ENCODE results near the gene PCK1.

The PCK1 gene

GRCh38 chr20:57559658-57560553 is 1.0 kb upstream of the PCK1 start:
- DNase-seq (ENCODE audit: low read depth in 2 of 2) = no peak

GRCh38 chr20:57561356-57562279 is 708 bp downstream of the PCK1 start:
- DNase-seq (ENCODE audit: low read depth in 2 of 2) = no peak

- DNase-seq (ENCODE audit: low read depth in 2 of 2) = no peak
These were observed 1.9 kb downstream of the PCK1 start for GRCh38 chr20:57562541-57563465.

DNA sequence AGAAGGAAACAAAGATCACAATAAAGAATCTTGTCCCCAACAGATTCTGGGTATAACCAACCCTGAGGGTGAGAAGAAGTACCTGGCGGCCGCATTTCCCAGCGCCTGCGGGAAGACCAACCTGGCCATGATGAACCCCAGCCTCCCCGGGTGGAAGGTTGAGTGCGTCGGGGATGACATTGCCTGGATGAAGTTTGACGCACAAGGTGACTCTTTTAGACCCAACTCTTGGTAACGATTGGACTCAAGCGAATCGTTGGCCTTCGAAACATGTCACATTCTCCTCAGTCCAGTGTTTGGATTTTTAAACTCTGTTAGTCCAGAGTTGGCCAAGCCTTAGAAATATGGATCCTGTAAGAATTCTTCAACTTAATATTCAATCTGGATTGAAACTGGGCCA is 2.6 kb downstream of the PCK1 start:
- no peak for DNase-seq (ENCODE audit: low read depth in 2 of 2)

- DNase-seq (ENCODE audit: low read depth in 2 of 2) = no peak
These were observed 3.4 kb downstream of the PCK1 start for GRCh38 chr20:57564180-57564802.

GRCh38 chr20:57564951-57565642 is 4.2 kb downstream of the PCK1 start:
- no peak for DNase-seq (ENCODE audit: low read depth in 2 of 2)

DNA sequence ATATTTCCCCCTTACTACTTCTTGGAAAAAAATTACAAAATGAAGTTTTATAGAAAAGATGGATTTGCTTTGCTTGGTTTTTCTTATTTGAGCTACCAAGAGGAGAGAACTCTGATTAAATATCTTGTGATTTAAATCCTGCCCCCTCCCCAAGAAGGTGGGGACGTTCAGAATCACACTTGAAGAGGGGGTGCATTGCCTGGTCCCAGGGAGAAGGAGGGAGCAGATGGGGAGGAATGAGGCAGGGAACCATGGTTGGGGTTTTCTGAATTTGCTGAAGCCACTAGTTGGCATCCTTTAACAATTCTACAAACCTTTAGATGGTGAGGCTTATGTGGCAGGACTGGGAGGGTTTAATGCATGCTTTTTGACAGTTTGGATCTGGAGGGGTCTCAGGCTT is 5.5 kb downstream of the PCK1 start:
- DNase-seq (ENCODE audit: low read depth in 2 of 2) = no peak

- no peak for DNase-seq (ENCODE audit: low read depth in 2 of 2)
These were observed 6.0 kb downstream of the PCK1 start for GRCh38 chr20:57566803-57567459.

- no peak for DNase-seq (ENCODE audit: low read depth in 2 of 2)
These were observed 6.7 kb downstream of the PCK1 start for GRCh38 chr20:57567471-57568079.

DNA sequence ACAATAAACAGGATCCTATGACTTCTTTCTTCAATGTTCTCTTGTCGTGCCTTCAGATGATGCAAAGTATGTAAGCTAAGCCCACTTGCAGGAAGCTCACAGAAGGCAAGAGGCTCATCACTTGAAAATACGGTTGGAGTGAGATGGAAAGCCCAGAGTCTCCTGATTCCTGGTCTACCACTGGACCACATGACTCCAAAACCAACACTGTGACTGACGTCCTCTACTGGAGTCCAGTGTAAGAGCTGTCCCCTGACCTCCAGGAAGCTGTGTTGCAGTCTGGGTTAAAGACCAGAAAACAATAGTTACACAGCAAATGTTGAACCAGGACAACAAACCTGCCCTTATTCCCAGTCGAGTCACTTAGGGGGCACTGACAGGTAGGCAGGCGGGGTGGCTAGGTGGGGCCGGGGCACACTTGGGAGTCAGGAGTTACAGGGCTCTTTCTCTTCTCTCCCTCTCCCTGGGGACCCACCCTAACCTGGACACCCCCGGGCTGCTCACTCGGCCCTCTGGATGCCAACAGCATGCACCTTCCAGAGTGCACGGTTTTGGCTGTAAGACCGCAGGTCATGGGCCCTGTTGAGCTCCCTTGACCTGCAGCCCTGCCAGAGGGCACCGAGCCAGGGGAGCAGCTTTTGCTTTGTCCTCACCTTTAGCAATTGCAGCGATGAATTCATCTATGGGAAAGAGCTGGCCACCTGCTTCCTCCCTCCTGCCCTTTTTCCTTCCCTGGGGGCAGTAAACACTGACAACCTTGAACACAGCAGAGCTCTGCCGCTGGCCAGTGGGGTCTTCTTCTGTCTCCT is 7.4 kb downstream of the PCK1 start:
- DNase-seq (ENCODE audit: low read depth in 2 of 2) = no peak

- no peak for DNase-seq (ENCODE audit: low read depth in 2 of 2)
These were observed 8.1 kb downstream of the PCK1 start for GRCh38 chr20:57568960-57569359.

- no peak for DNase-seq (ENCODE audit: low read depth in 2 of 2)
These were observed 9.4 kb downstream of the PCK1 start for GRCh38 chr20:57570145-57570850.

DNA sequence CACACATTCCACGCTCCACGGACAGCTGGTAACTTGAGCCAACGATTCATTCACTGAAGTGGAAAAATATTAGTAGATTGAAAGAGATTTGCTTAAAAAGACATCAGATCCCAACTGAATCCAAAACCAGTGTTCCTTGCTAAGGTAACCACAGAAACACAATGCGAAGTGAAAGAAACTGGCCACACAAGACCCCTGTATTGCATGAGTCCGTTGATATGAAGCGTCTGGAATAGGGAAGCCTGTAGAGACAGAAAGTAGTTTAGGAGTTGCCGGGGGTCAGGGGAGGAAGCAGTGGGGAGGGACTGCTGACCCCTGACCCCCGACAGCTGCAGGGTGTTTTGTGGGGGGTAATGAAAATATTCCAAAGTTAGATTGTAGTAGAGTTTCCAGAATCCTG is 10.0 kb downstream of the PCK1 start:
- no peak for DNase-seq (ENCODE audit: low read depth in 2 of 2)

DNA sequence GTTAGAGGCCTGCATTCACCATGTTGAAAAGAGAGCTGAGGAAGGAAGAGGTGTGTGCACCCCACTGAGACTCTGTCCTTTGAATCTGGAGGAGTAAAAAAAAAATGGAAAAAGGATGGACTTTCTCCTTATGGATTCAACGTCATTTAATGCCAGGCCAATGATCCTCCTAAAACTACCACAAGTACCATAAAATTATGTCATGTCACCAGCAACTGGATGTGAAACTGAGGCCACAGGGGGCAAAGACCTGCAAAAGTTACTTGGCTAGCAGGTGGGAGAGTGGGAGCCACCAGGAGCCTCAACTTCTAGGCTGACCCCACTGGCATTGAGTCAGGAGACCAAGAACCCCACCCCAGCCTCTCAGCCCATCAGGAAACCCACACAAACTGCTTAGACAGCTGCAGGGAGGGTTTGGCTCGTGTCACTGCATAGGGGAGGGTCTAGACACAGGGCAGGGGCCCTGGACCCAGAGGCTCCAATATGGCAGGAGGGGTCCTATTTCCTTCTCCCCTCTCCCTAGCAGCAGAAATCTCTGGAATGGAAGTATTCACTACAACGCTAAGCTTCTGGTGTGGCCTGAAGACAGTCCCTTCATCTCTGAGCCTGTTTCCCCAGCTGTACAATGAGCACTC is 11.0 kb downstream of the PCK1 start:
- DNase-seq (ENCODE audit: low read depth in 2 of 2) = no peak

- no peak for DNase-seq (ENCODE audit: low read depth in 2 of 2)
These were observed 12.3 kb downstream of the PCK1 start for GRCh38 chr20:57573242-57573641.

DNA sequence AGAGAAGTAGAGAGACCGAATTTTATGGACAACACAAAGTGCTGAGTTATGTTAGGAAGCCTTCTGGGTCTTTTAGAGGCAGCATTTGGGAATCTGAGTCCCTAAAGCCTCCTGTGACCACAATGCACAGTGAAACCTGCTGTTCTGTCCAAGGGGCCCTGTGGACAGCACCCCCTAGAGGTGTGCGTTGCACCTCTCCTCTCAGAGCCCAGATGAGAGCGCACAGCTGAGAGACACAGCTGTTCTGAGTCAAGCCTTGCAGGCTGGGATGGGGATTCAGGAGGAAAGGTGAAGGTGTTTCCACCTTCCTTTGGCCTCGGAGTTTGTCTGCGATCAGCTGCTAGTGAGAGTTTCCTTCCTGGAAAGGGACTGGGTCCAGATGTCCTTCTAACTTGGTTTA is 13.0 kb downstream of the PCK1 start:
- no peak for DNase-seq (ENCODE audit: low read depth in 2 of 2)

GRCh38 chr20:57574954-57575353 is 14.0 kb downstream of the PCK1 start:
- no peak for DNase-seq (ENCODE audit: low read depth in 2 of 2)

- DNase-seq (ENCODE audit: low read depth in 2 of 2) = no peak
These were observed 15.1 kb downstream of the PCK1 start for GRCh38 chr20:57576002-57576401.

All from fibroblast of skin of left quadriceps (primary cell).